Measurements from ENCODE around the gene EIF4E3.

GRCh38 chr3:71759401-71759800, 34.2 kb upstream of the EIF4E3 start:
- no peak for TF ChIP-seq CTCF (optimal IDR thresholded peaks at IDR 0.05 in 1 of 3, IDR thresholded peaks at IDR 0.05 in 1 of 3, conservative IDR thresholded peaks at IDR 0.05 in 1 of 3; ENCODE audit: extremely low read depth in 1 of 3, insufficient read depth in 2 of 3, low read length in 3 of 3)
- no peak for TF ChIP-seq EZH2 (IDR thresholded peaks at IDR 0.05; ENCODE audit: low read length)
